Heart right ventricle (tissue), 16 donors: Measurements from ENCODE around the gene HIRA. TPM values are rescaled to one million over a fixed set of nuclear protein-coding genes. Genes with fewer than 3 reads are reported as not detected.
A peak's percentile ranks its signal among the peaks of the same experiment; 100 is the strongest.

Source experiments
- ATAC-seq, 8 donors: fragments of 200-7000 bp; cut with Tn5 transposase; one replicate each; pipeline ENCODE4 v1.9.1; 2020; ENCODE audit warnings: mild to moderate bottlenecking in 8 of 8, moderate library complexity in 8 of 8, moderate number of reproducible peaks in 1 of 8
- DNase-seq, 2 donors: peaks; one replicate each; pipeline ENCODE4 v3.0.0-alpha.2; 2020
- H3K27ac ChIP-seq, 10 donors: fragments of 200-600 bp; sonication (generic) in 2 of 10; one replicate each; pipeline versions ENCODE4 v1.5.0 to v1.8.0; 2020 to 2022; ENCODE audit warnings: mild to moderate bottlenecking in 3 of 10
- H3K27me3 ChIP-seq, 7 donors: fragments of 200-600 bp; one replicate each; pipeline ENCODE4 v1.8.0; 2021 to 2022; ENCODE audit warnings: mild to moderate bottlenecking in 2 of 7
- H3K36me3 ChIP-seq, 9 donors: fragments of 200-600 bp; sonication (generic) in 1 of 9; one replicate each; pipeline versions ENCODE4 v1.5.0 to v1.8.0; 2020 to 2022; ENCODE audit warnings: mild to moderate bottlenecking in 2 of 9
- H3K4me1 ChIP-seq, 9 donors: fragments of 200-600 bp; sonication (generic) in 1 of 9; one replicate each; pipeline versions ENCODE4 v1.5.0 to v1.8.0; 2020 to 2022; ENCODE audit warnings: mild to moderate bottlenecking in 4 of 9
- H3K4me3 ChIP-seq, 10 donors: fragments of 200-600 bp; sonication (generic) in 2 of 10; one replicate each; pipeline versions ENCODE4 v1.5.0 to v1.8.0; 2020 to 2022; ENCODE audit warnings: mild to moderate bottlenecking in 7 of 10, moderate library complexity in 2 of 10
- H3K9me3 ChIP-seq, 11 donors: fragments of 200-600 bp in 10 of 11; sonication (generic) in 2 of 11; one replicate each; pipeline versions ENCODE4 v1.5.0 to v1.8.0; 2013 to 2022; ENCODE audit warnings: mild to moderate bottlenecking in 2 of 11, control low read depth in 1 of 11, moderate library complexity in 1 of 11
- CTCF ChIP-seq, 9 donors: fragments of 200-600 bp; sonication (generic) in 2 of 9; IDR thresholded peaks; one replicate each; pipeline versions ENCODE4 v1.5.0 to v1.8.0; 2021 to 2022; ENCODE audit warnings: antibody characterized with exemption in 9 of 9, mild to moderate bottlenecking in 5 of 9, moderate library complexity in 1 of 9
- WGBS, 2 donors: extraction: QIAGEN DNeasy Blood & Tissue Kit; methylation state at CpG; one replicate each; pipeline ENCODE4 v1.1.7; 2013; ENCODE audit warnings: inconsistent platforms in 1 of 2; 5-methylcytosine and 5-hydroxymethylcytosine counted together
- intact Hi-C, 10 donors: fragments of 100-400 bp; cut with DNase I; formaldehyde crosslinking; loops; one replicate each; pipeline versions ENCODE4 v1.11.1 to v1.14.2; 2022
- polyA plus RNA-seq, 2 donors: library from polyadenylated mRNA; stranded (reverse); fragments of 200-250 nt; gene quantifications; one replicate each; pipeline ENCODE4 v1.2.3, GENCODE V29; 2013
- total RNA-seq, 10 donors: library from RNA; stranded (reverse); fragmentation: NEBNext Ultra II Directional in 3 of 10; extraction: Animal tissue kit (Norgen Biotek cat#: 25700) in 3 of 10; gene quantifications; one replicate each; pipeline versions ENCODE4 v1.2.1 to v1.2.4, GENCODE V29; 2021 to 2023
- donor health status: Arrhythmogenic right ventricular cardiomyopathy.
- donor health status: ischemic (EF 13 %, LVEDD 7.1; RV severe dilation, severe dysfunction).
- donor health status: healthy with polysubstance abuse.
- donor health status: DM: no; HTN: yes; CAD: no.
- donor health status: DM: no; HTN: no; CAD: no.
- donor health status: ischemic (EF 25% LVEDD 6.9; RV normal size, moderate dysfunction).
- donor health status: ischemic (EF 25% LVEDD 5.7; RV mildly dilated, moderate dysfunction).
- donor health status: healthy.
- donor health status: DM: yes; HTN: yes; CAD: no.
- donor health status: Ischemic cardiomyopathy.
- donor health status: ischemic (EF 35%, LVEDD 5.7; RV mildly dilated, moderate dysfunction).
- donor health status: nonischemic (EF 11% LVEDD 7.7; RV severe dilation, severe dysfunction).
- donor health status: DM: yes; HTN: yes; CAD: no.
- donor health status: PGD.
- donor health status: ischemic (EF 29% LVEDD 5.4; RV normal size, mild dysfunction).
- donor health status: nonischemic (EF 23%, LVEDD 6.1; RV moderate dilation, normal function).

Gene HIRA
- total and polyA plus RNA-seq, 12 donors, result 3.1 to 23.2 (median 17.5) TPM

- Histone ChIP-seq H3K27ac (no peak overlapping the region), H3K4me1 (no peaks in the 10 kb centered on the region), H3K36me3 (peaks cover 0 to 100% (median 53%) of the 10 kb centered on the region in 9 donors), H3K4me3 (no peak overlapping the region), H3K27me3 (no peaks in the 10 kb centered on the region), H3K9me3 (no peaks in the 10 kb centered on the region)
- no peak for TF ChIP-seq CTCF (IDR thresholded peaks at IDR 0.05)
- intact Hi-C loops, result no loop called here
- 97 to 98% methylated on average over 3 of the region's 3 CpGs for WGBS, 2 donors
- ATAC-seq (peak in 1 of 8 donors; percentile 33), DNase-seq (no peak)
Measured at GRCh38 chr22:19376247-19376646, 55.3 kb downstream of the HIRA start.

- Histone ChIP-seq H3K9me3 (no peaks in the 10 kb centered on the region), H3K36me3 (peaks cover 0 to 100% (median 57%) of the 10 kb centered on the region in 9 donors), H3K27ac (no peak overlapping the region), H3K27me3 (no peaks in the 10 kb centered on the region), H3K4me3 (no peak overlapping the region), H3K4me1 (no peaks in the 10 kb centered on the region)
- TF ChIP-seq CTCF (IDR thresholded peaks at IDR 0.05), result no peak
- 96 to 99% methylated on average over 8 of the region's 8 CpGs for WGBS, 2 donors
- ATAC-seq (no peak), DNase-seq (no peak)
- intact Hi-C loops, result no loop called here
Measured at GRCh38 chr22:19375435-19375834, 56.1 kb downstream of the HIRA start.

GRCh38 chr22:19374410-19374809 lies 57.1 kb downstream of the HIRA start:
- Histone ChIP-seq H3K4me3 (no peak overlapping the region), H3K4me1 (no peaks in the 10 kb centered on the region), H3K36me3 (peaks cover 0 to 100% (median 58%) of the 10 kb centered on the region in 9 donors), H3K27me3 (no peaks in the 10 kb centered on the region), H3K27ac (no peak overlapping the region), H3K9me3 (no peaks in the 10 kb centered on the region)
- no peak for DNase-seq
- intact Hi-C loops, result no loop called here
- TF ChIP-seq CTCF (IDR thresholded peaks at IDR 0.05), result no peak
- no peak for ATAC-seq
- WGBS, 2 donors, result 98 to 100% methylated on average over 1 of the region's 1 CpG

DNA sequence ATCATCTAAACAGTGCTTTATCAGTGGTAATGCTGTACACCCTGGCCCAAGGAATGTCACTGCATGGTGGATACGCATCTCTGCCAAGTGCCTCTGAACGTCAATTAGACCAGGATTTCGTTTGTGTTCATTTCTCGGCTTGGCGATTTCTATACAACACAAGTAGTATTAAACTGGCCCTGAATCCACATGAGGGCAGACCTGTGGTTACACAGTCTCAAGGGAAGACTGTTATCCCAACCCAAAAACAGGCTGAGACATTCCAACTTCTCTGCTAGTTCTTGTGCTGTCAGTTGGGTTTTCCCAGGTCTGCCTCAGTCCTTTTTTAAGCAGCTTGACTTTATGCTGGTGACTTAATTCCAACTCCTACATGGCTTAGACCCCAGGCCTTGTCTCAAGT lies 58.1 kb downstream of the HIRA start:
- no peaks in the 10 kb centered on the region for H3K4me1 ChIP-seq
- H3K27me3 ChIP-seq, result no peaks in the 10 kb centered on the region
- no peaks in the 10 kb centered on the region for H3K9me3 ChIP-seq
- 95 to 97% methylated on average over 5 of the region's 5 CpGs for WGBS, 2 donors
- no peak for ATAC-seq
- TF ChIP-seq CTCF (IDR thresholded peaks at IDR 0.05), result no peak
- no peak for DNase-seq
- H3K27ac ChIP-seq, result no peak overlapping the region
- intact Hi-C loops, result no loop called here
- H3K36me3 ChIP-seq, result peaks cover 0 to 100% (median 58%) of the 10 kb centered on the region in 9 donors
- no peak overlapping the region for H3K4me3 ChIP-seq
